HCT116 (cell line): ENCODE data around the gene NKG7. TPM values are rescaled to one million over a fixed set of nuclear protein-coding genes. Genes with fewer than 3 reads are reported as not detected.

Experiments used
- ATAC-seq: fragments of 200-7000 bp; cut with Tn5 transposase; 2 replicates; pipeline ENCODE4 v1.9.1; 2020; ENCODE audit warnings: mild to moderate bottlenecking, moderate library complexity
- BruUV-seq: library from RNA; stranded (reverse); fragments of 400-500 nt; replicated peaks from 2 replicates; lab custom pipeline; 2021; lab: Mats Ljungman, UMichigan
- CTCF ChIA-PET: fragments of 300-600 bp; sonication (Branson Sonifier 250); formaldehyde crosslinking; loops from one replicate; lab custom pipeline; 2021; ENCODE audit warnings: antibody characterized with exemption; lab: Charles Lee
- POLR2A ChIA-PET: fragments of 300-600, 350-600 bp; sonication (Branson Sonifier 250); formaldehyde crosslinking; loops from one replicate; lab custom pipeline; 2021; ENCODE audit warnings: antibody characterized with exemption; lab: Charles Lee
- RAD21 ChIA-PET, 2 experiments: fragments of 300-600 bp; sonication (Branson Sonifier 250); formaldehyde crosslinking; loops; one replicate each; lab custom pipeline; 2023; ENCODE audit warnings: low total read pairs in 2 of 2; ENCODE audit not compliant: uncharacterized antibody in 2 of 2, unreplicated experiment in 2 of 2, low non-redundant PET in 1 of 2; lab: Charles Lee
- DNase-seq: peaks from one replicate; pipeline ENCODE4 v3.0.0-alpha.2; 2010; ENCODE audit warnings: low read depth, low spot score
- H2AFZ ChIP-seq: fragments of 200-600 bp; shearing (Covaris generic), sonication (generic); 2 replicates; pipeline ENCODE4 v1.6.1; 2017; ENCODE audit warnings: low read depth, mixed run types, mixed read lengths, antibody characterized with exemption, low read length; ENCODE audit not compliant: poor library complexity, severe bottlenecking
- H3K27ac ChIP-seq: 2 replicates; pipeline ENCODE4 v1.5.1; 2012; ENCODE audit warnings: low read depth, low read length
- H3K27me3 ChIP-seq: fragments of 200-600 bp; sonication (generic); 2 replicates; pipeline ENCODE4 v1.6.1; 2016; ENCODE audit warnings: mixed run types, low read length, mixed read lengths; ENCODE audit not compliant: insufficient read depth
- H3K36me3 ChIP-seq, 2 experiments: fragments of 200-500 bp in 1 of 2; fragments of 200-600 bp in 1 of 2; sonication (Bioruptor generic) in 1 of 2; sonication (generic) in 1 of 2; 2 replicates each; pipeline versions ENCODE4 v1.5.1 to v1.6.1; 2014 to 2016; ENCODE audit warnings: low read length in 2 of 2, inconsistent platforms in 1 of 2, mixed read lengths in 1 of 2, mixed run types in 1 of 2; ENCODE audit not compliant: insufficient read depth in 2 of 2, control insufficient read depth in 1 of 2
- H3K4me1 ChIP-seq, 2 experiments: fragments of 200-600 bp in 1 of 2; sonication (generic) in 1 of 2; 2 replicates each; pipeline versions ENCODE4 v1.5.1 to v1.6.1; 2012 to 2017; ENCODE audit warnings: low read length in 2 of 2, inconsistent platforms in 1 of 2, mild to moderate bottlenecking in 1 of 2, mixed read lengths in 1 of 2, mixed run types in 1 of 2, moderate library complexity in 1 of 2; ENCODE audit not compliant: insufficient read depth in 2 of 2, control insufficient read depth in 1 of 2
- H3K4me2 ChIP-seq: fragments of 200-600 bp; sonication (generic); 2 replicates; pipeline ENCODE4 v1.6.1; 2017; ENCODE audit warnings: mixed run types, low read length, mixed read lengths
- H3K4me3 ChIP-seq, 2 experiments: fragments of 200-600 bp in 1 of 2; sonication (generic) in 1 of 2; replicated peaks in 1 of 2; 2 replicates each; pipeline ENCODE4 v1.5.1; 2011 to 2016; ENCODE audit warnings: low read length in 2 of 2, control low read depth in 1 of 2, low read depth in 1 of 2, mild to moderate bottlenecking in 1 of 2, mixed read lengths in 1 of 2, mixed run types in 1 of 2
- H3K79me2 ChIP-seq: fragments of 200-600 bp; sonication (generic); 2 replicates; pipeline ENCODE4 v1.6.1; 2017; ENCODE audit warnings: mild to moderate bottlenecking, mixed run types, low read length, moderate library complexity, mixed read lengths; ENCODE audit not compliant: insufficient read depth
- H3K9ac ChIP-seq: fragments of 200-600 bp; sonication (generic); 2 replicates; pipeline ENCODE4 v1.6.1; 2016; ENCODE audit warnings: low read length, mixed read lengths
- H3K9me2 ChIP-seq: fragments of 200-600 bp; sonication (generic), shearing (Covaris generic); 2 replicates; pipeline ENCODE4 v1.6.1; 2017; ENCODE audit warnings: mixed run types, mild to moderate bottlenecking, moderate library complexity; ENCODE audit not compliant: insufficient read depth
- H3K9me3 ChIP-seq, 2 experiments: fragments of 200-500 bp in 1 of 2; fragments of 200-600 bp in 1 of 2; sonication (Bioruptor generic) in 1 of 2; sonication (generic) in 1 of 2; 2 replicates each; pipeline ENCODE4 v1.6.1; 2014 to 2017; ENCODE audit warnings: low read length in 2 of 2, mixed read lengths in 2 of 2, inconsistent platforms in 1 of 2, low read depth in 1 of 2, mild to moderate bottlenecking in 1 of 2, mixed run types in 1 of 2, moderate library complexity in 1 of 2; ENCODE audit not compliant: control insufficient read depth in 1 of 2, insufficient read depth in 1 of 2
- H4K20me1 ChIP-seq: fragments of 200-600 bp; sonication (generic), shearing (Covaris generic); 2 replicates; pipeline ENCODE4 v1.6.1; 2017; ENCODE audit warnings: mixed run types, mild to moderate bottlenecking, moderate library complexity; ENCODE audit not compliant: insufficient read depth
- ATF3 ChIP-seq: IDR thresholded peaks from 2 replicates; pipeline ENCODE4 v1.6.1; 2012
- CBX3 ChIP-seq: IDR thresholded peaks from 2 replicates; pipeline ENCODE4 v1.6.1; 2012; ENCODE audit warnings: low read depth
- CEBPB ChIP-seq: IDR thresholded peaks from 2 replicates; pipeline ENCODE4 v1.6.1; 2012; ENCODE audit warnings: low read depth
- EGR1 ChIP-seq: IDR thresholded peaks from 2 replicates; pipeline ENCODE4 v1.6.1; 2012; ENCODE audit warnings: low read depth
- ELF1 ChIP-seq: IDR thresholded peaks from 2 replicates; pipeline ENCODE4 v1.6.1; 2012; ENCODE audit warnings: low read depth, borderline replicate concordance
- EZH2 ChIP-seq: fragments of 200-600 bp; sonication (generic); IDR thresholded peaks from 2 replicates; pipeline ENCODE4 v1.6.1; 2017; ENCODE audit warnings: antibody characterized with exemption, mixed run types
- FOSL1 ChIP-seq: IDR thresholded peaks from 2 replicates; pipeline ENCODE4 v1.6.1; 2012; ENCODE audit warnings: low read depth
- JUND ChIP-seq: IDR thresholded peaks from 2 replicates; pipeline ENCODE4 v1.6.1; 2012
- POLR2A ChIP-seq: IDR thresholded peaks from 2 replicates; pipeline ENCODE4 v1.7.0; 2011; ENCODE audit warnings: borderline replicate concordance; ENCODE audit not compliant: insufficient read depth, insufficient read length; ENCODE audit errors: extremely low read depth
- POLR2AphosphoS5 ChIP-seq: IDR thresholded peaks from 2 replicates; pipeline ENCODE4 v1.6.1; 2011; ENCODE audit warnings: mild to moderate bottlenecking, low read depth, low read length, moderate library complexity
- RAD21 ChIP-seq: IDR thresholded peaks from 2 replicates; pipeline ENCODE4 v1.6.1; 2012; ENCODE audit warnings: low read depth, mild to moderate bottlenecking
- SIN3A ChIP-seq: IDR thresholded peaks from 2 replicates; pipeline ENCODE4 v1.6.1; 2012; ENCODE audit warnings: low read depth
- SP1 ChIP-seq: IDR thresholded peaks from 2 replicates; pipeline ENCODE4 v1.6.1; 2012; ENCODE audit warnings: low read depth
- SRF ChIP-seq: IDR thresholded peaks from 2 replicates; pipeline ENCODE4 v1.6.1; 2012; ENCODE audit warnings: low read depth
- TCF7L2 ChIP-seq: IDR thresholded peaks from 2 replicates; pipeline ENCODE4 v1.7.0; 2011; ENCODE audit warnings: borderline replicate concordance, inconsistent platforms; ENCODE audit not compliant: insufficient read depth, insufficient read length; ENCODE audit errors: extremely low read depth
- ZBTB33 ChIP-seq: IDR thresholded peaks from 2 replicates; pipeline ENCODE4 v1.6.1; 2011; ENCODE audit warnings: mild to moderate bottlenecking, low read length, moderate library complexity; ENCODE audit not compliant: insufficient replicate concordance; ENCODE audit errors: extremely low read depth
- ZFX ChIP-seq: fragments of 450-650 bp; IDR thresholded peaks from 2 replicates; pipeline ENCODE4 v1.6.1; 2017
- ZNF274 ChIP-seq: fragments of 200-500 bp; sonication (Bioruptor generic); IDR thresholded peaks from 2 replicates; pipeline ENCODE4 v1.6.1; 2014; ENCODE audit warnings: mild to moderate bottlenecking, low read depth, low read length, inconsistent platforms
- intact Hi-C: fragments of 100-400 bp; cut with micrococcal nuclease; formaldehyde crosslinking; loops from 2 replicates; pipeline ENCODE4 v1.10.0; 2022
- total RNA-seq: library from RNA; stranded (reverse); gene quantifications from one replicate; pipeline ENCODE4 v1.2.1, GENCODE V29; 2021; ENCODE audit not compliant: unreplicated experiment
- TF ChIP-seq, protein P1 (sequence below): IDR thresholded peaks from 2 replicates; pipeline ENCODE4 v1.6.1; 2012

NKG7 gene
- total RNA-seq, 1 experiment from 2014 or later: not detected

- no peaks in the 10 kb centered on the region for H4K20me1 ChIP-seq
- peaks cover 4% of the 10 kb centered on the region; the same call in 1 of the 2 replicates for H3K79me2 ChIP-seq
- DNase-seq: no peak
- H3K36me3 ChIP-seq: no peaks in the 10 kb centered on the region
- RAD21 ChIA-PET: no interaction called here
- no peak for ATAC-seq
- TF ChIP-seq ZNF274: no peak
- no peak for TF ChIP-seq ELF1
- TF ChIP-seq POLR2AphosphoS5: no peak
- TF ChIP-seq TCF7L2: no peak
- no peak for TF ChIP-seq CEBPB
- TF ChIP-seq, all 23 proteins: peak for 0
- intact Hi-C loops: no loop called here
- Histone ChIP-seq H3K27ac (no peak overlapping the region), H3K9ac (no peak overlapping the region), H3K4me1 (peaks cover 5 to 17% of the 10 kb centered on the region in 2 experiments; a peak in 3 of 4 replicates), H2AFZ (no peak overlapping the region), H3K27me3 (no peaks in the 10 kb centered on the region), H3K9me2 (no peaks in the 10 kb centered on the region), H3K9me3 (no peaks in the 10 kb centered on the region), H3K4me3 (no peak overlapping the region), H3K4me2 (no peak overlapping the region)
- CTCF ChIA-PET: no interaction called here
- POLR2A ChIA-PET: interaction anchor here (1.3 kb wide), 1 partner anchor 23 kb away, joined by 4 read pairs; no protein-coding TSS in a partner anchor
- no TSS peak for BruUV-seq
Measured at GRCh38 chr19:51371186-51371690, 1.2 kb downstream of the NKG7 start.

DNA sequence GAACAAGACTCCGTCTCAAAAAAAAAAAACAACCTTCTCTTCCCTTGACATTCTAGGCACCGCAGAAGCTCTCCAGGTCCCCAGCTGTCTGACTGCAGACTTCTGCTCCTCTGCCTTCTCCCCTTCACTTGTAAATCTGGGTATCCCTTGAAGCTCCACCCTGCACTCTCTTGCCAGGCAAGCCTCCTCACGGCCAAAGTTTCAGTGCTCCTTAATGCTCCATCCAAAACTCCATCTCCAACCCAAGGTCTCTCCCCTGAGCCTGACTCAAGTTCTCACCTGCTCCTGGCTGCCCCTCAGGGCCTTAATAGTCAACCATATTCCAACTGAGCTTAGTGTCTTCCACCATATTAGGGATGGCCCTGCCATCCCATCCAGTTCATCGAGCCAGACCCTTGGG is 2.2 kb downstream of the NKG7 start:
- H3K36me3 ChIP-seq: no peaks in the 10 kb centered on the region
- ChIA-PET CTCF (no interaction called here), POLR2A (no interaction called here), RAD21 (no interaction called here)
- H3K9ac ChIP-seq: no peak overlapping the region
- BruUV-seq: no TSS peak
- H3K27me3 ChIP-seq: no peaks in the 10 kb centered on the region
- peaks cover 6 to 21% of the 10 kb centered on the region in 2 experiments; a peak in 3 of 4 replicates for H3K4me1 ChIP-seq
- intact Hi-C loops: no loop called here
- no peak overlapping the region for H3K4me2 ChIP-seq
- H4K20me1 ChIP-seq: no peaks in the 10 kb centered on the region
- DNase-seq: no peak
- no peaks in the 10 kb centered on the region for H3K9me3 ChIP-seq
- H3K9me2 ChIP-seq: no peaks in the 10 kb centered on the region
- no peak overlapping the region for H3K27ac ChIP-seq
- H3K4me3 ChIP-seq: no peak overlapping the region
- H2AFZ ChIP-seq: no peak overlapping the region
- ATAC-seq: no peak
- peaks cover 13% of the 10 kb centered on the region; the same call in 1 of the 2 replicates for H3K79me2 ChIP-seq
- TF ChIP-seq JUND: no peak
- no peak for TF ChIP-seq EGR1
- TF ChIP-seq POLR2AphosphoS5: no peak
- no peak for TF ChIP-seq POLR2A
- no peak for TF ChIP-seq ZFX
- no peak for TF ChIP-seq CBX3
- no peak for TF ChIP-seq FOSL1
- no peak for TF ChIP-seq SIN3A
- no peak for TF ChIP-seq ZBTB33
- TF ChIP-seq EZH2: no peak
- no peak for TF ChIP-seq RAD21
- no peak for TF ChIP-seq ELF1
- no peak for TF ChIP-seq SP1
- TF ChIP-seq TCF7L2: no peak
- no peak for TF ChIP-seq ATF3
- no peak for TF ChIP-seq CEBPB
- TF ChIP-seq, protein P1, sequence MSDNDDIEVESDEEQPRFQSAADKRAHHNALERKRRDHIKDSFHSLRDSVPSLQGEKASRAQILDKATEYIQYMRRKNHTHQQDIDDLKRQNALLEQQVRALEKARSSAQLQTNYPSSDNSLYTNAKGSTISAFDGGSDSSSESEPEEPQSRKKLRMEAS: no peak
- TF ChIP-seq SRF: no peak
